Heart left ventricle (tissue), 13 donors: Measurements from ENCODE around the gene SPOCK1.

Source experiments
- CTCF ChIP-seq, 12 donors: fragments of 200-600 bp; sonication (generic) in 4 of 12; IDR thresholded peaks; one replicate each; pipeline versions ENCODE4 v1.5.0 to v1.8.0; 2018 to 2022; ENCODE audit warnings: antibody characterized with exemption in 12 of 12, mild to moderate bottlenecking in 5 of 12
- POLR2A ChIP-seq, 2 donors: fragments of 450-650 bp; IDR thresholded peaks; one replicate each; pipeline ENCODE4 v1.6.1; 2017; ENCODE audit warnings: antibody characterized with exemption in 2 of 2, mild to moderate bottlenecking in 2 of 2, moderate library complexity in 2 of 2
- donor health status: ischemic (EF 13 %, LVEDD 7.1; RV severe dilation, severe dysfunction).
- donor health status: DM: no; HTN: yes; CAD: no.
- donor health status: DM: no; HTN: no; CAD: no.
- donor health status: ischemic (EF 25% LVEDD 6.9; RV normal size, moderate dysfunction).
- donor health status: ischemic (EF 25% LVEDD 5.7; RV mildly dilated, moderate dysfunction).
- donor health status: ischemic (EF 35%, LVEDD 5.7; RV mildly dilated, moderate dysfunction).
- donor health status: nonischemic (EF 11% LVEDD 7.7; RV severe dilation, severe dysfunction).
- donor health status: DM: yes; HTN: yes; CAD: no.
- donor health status: PGD.
- donor health status: ischemic (EF 29% LVEDD 5.4; RV normal size, mild dysfunction).
- donor health status: nonischemic (EF 23%, LVEDD 6.1; RV moderate dilation, normal function).

DNA sequence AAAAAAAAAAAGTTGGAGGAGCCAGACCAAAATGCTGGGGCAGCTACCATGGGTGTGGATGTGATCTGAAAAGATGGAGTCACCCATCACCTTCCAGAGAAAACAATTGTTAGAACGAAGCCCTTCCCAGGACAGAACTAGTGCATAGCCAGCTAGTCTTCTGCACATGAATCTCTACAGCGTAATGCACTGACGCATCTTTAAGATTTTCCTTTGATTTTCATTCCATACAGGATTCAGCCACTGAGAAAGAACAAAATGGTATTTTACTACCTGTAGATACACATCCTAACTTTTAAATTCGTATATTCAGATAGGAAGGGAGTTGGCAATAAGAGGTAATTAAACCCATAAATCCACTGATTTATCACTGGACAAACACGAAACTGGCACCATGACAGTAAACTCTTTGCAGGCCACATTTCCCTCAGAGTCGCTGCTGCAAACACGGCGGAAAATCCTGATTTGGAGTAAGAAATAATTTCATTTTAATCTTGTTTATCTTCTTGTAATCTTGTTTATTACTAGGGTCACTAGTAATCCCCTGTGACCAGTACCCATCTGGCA, 206.6 kb downstream of the SPOCK1 start:
- TF ChIP-seq CTCF (IDR thresholded peaks at IDR 0.05) (no peak), POLR2A (IDR thresholded peaks at IDR 0.05) (no peak)
